TTC549 (cell line): Measurements from ENCODE around the gene WDR72.
"Not testable (repeated sequence)": the region's sequence is repeated elsewhere in the genome, so short reads cannot be mapped to it uniquely, and the experiment has no call there.

ENCODE experiments used
- FAIRE-seq: peaks from 2 replicates; lab custom pipeline; 2012; peaks lifted over from hg19 to GRCh38; lab: Jason Lieb, UNC

Gene WDR72

GRCh38 chr15:53709821-53710220 lies 49.6 kb downstream of the WDR72 start:
- FAIRE-seq: no peak

GRCh38 chr15:53695365-53695764 lies 64.1 kb downstream of the WDR72 start:
- no peak for FAIRE-seq

GRCh38 chr15:53694476-53694874 lies 65.0 kb downstream of the WDR72 start:
- FAIRE-seq: no peak

GRCh38 chr15:53693729-53694475 lies 65.6 kb downstream of the WDR72 start:
- no peak for FAIRE-seq

- not testable (repeated sequence) for FAIRE-seq
These were observed 75.3 kb downstream of the WDR72 start for GRCh38 chr15:53684162-53684561.

- FAIRE-seq: no peak
These were observed 78.4 kb downstream of the WDR72 start for GRCh38 chr15:53681056-53681455.

GRCh38 chr15:53675832-53676231 lies 83.6 kb downstream of the WDR72 start:
- no peak for FAIRE-seq

GRCh38 chr15:53671545-53671944 lies 87.9 kb downstream of the WDR72 start:
- FAIRE-seq: no peak

GRCh38 chr15:53670701-53671100 lies 88.8 kb downstream of the WDR72 start:
- FAIRE-seq: no peak

GRCh38 chr15:53665930-53666329 lies 93.5 kb downstream of the WDR72 start:
- FAIRE-seq: no peak

- FAIRE-seq: no peak
These were observed 100.5 kb downstream of the WDR72 start for GRCh38 chr15:53658827-53659555.

GRCh38 chr15:53658255-53658654 lies 101.2 kb downstream of the WDR72 start:
- FAIRE-seq: no peak

GRCh38 chr15:53648934-53649333 lies 110.5 kb downstream of the WDR72 start:
- FAIRE-seq: no peak

- no peak for FAIRE-seq
These were observed 114.8 kb downstream of the WDR72 start for GRCh38 chr15:53644660-53645059.

GRCh38 chr15:53634517-53635106 lies 124.9 kb downstream of the WDR72 start:
- FAIRE-seq: no peak

GRCh38 chr15:53627279-53627678 lies 132.2 kb downstream of the WDR72 start:
- FAIRE-seq: no peak

GRCh38 chr15:53625962-53626845 lies 133.3 kb downstream of the WDR72 start:
- FAIRE-seq: no peak

GRCh38 chr15:53625260-53625659 lies 134.2 kb downstream of the WDR72 start:
- FAIRE-seq: no peak

- no peak for FAIRE-seq
These were observed 141.0 kb downstream of the WDR72 start for GRCh38 chr15:53618461-53618860.

GRCh38 chr15:53611145-53611920 lies 148.1 kb downstream of the WDR72 start:
- FAIRE-seq: no peak

GRCh38 chr15:53591041-53591440 lies 168.4 kb downstream of the WDR72 start:
- FAIRE-seq: no peak

GRCh38 chr15:53590380-53590779 lies 169.1 kb downstream of the WDR72 start:
- FAIRE-seq: no peak
